GM12891 (cell line): ENCODE measurements around the gene TRIM8.

Source experiments
- PAX5 ChIP-seq: IDR thresholded peaks from 2 replicates; pipeline ENCODE4 v1.6.1; 2011; ENCODE audit warnings: low read length, moderate library complexity, mild to moderate bottlenecking; ENCODE audit not compliant: insufficient read depth, severe bottlenecking
- POLR2A ChIP-seq: IDR thresholded peaks from 2 replicates; pipeline ENCODE4 v1.6.1; 2011; ENCODE audit warnings: low read depth, low read length, control low read depth
- POLR2AphosphoS5 ChIP-seq: IDR thresholded peaks from 2 replicates; pipeline ENCODE4 v1.6.1; 2011; ENCODE audit warnings: low read depth, low read length, control low read depth
- POU2F2 ChIP-seq: IDR thresholded peaks from 2 replicates; pipeline ENCODE4 v1.6.1; 2011; ENCODE audit warnings: low read depth, mild to moderate bottlenecking, control low read depth, low read length, moderate library complexity
- SPI1 ChIP-seq: IDR thresholded peaks from 2 replicates; pipeline ENCODE4 v1.6.1; 2011; ENCODE audit warnings: low read depth, low read length, control low read depth
- TAF1 ChIP-seq: IDR thresholded peaks from 2 replicates; pipeline ENCODE4 v1.6.1; 2011; ENCODE audit warnings: low read depth, low read length, control low read depth

DNA sequence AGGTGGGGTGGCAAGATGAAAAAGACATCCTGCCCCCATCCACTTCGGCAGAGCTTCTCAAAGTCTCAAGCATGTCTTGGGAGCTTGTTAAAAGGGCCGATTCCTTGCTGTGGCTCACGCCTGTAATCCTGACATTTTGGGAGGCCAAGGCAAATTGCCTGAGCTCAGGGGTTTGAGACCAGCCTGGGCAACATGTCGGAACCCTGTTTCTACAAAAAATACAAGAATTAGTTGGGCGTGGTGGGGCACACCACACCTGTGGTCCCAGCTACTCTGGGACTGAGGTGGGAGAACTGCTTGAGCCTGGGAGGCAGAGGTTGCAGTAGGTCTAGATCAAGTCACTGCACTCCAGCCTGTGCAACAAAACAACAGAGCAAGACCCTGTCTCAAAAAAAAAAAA, 14.5 kb downstream of the TRIM8 start:
- TF ChIP-seq POLR2AphosphoS5, result no peak
- TF ChIP-seq SPI1, result no peak
- TF ChIP-seq POLR2A, result no peak
- TF ChIP-seq TAF1, result no peak
- no peak for TF ChIP-seq PAX5
- TF ChIP-seq POU2F2, result no peak
